ENCODE data around the gene NTRK3.

NTRK3 gene
- 0 reads per million in 3 donors for total RNA-seq

- Histone ChIP-seq H3K4me3 (ENCODE audit: insufficient read depth, low read depth, low read length, poor library complexity, severe bottlenecking) (peak within 1 kb of the TSS; percentile 37), H3K27ac (ENCODE audit: insufficient read depth, low read length, poor library complexity, severe bottlenecking) (no peak within 1 kb of the TSS), H3K9me3 (ENCODE audit: control insufficient read depth, low read length) (no peaks in the 10 kb centered on the region), H3K36me3 (ENCODE audit: control insufficient read depth, insufficient read depth, low read length) (no peaks in the 10 kb centered on the region), H3K4me1 (ENCODE audit: control insufficient read depth, insufficient read depth, low read length, poor library complexity, severe bottlenecking) (peaks cover 4% of the 10 kb centered on the region), H3K27me3 (replicated peaks; ENCODE audit: control insufficient read depth, insufficient read depth, low read length, poor library complexity, severe bottlenecking) (peaks cover 16% of the 10 kb centered on the region)
- DNase-seq, result no peak
Observed at GRCh38 chr15:88256279-88257230, at the start of gene NTRK3. Gene NTRK3, minus strand, starts transcription at chr15:88256739. Its CDS starts 586 bp downstream, at chr15:88256153.

DNA sequence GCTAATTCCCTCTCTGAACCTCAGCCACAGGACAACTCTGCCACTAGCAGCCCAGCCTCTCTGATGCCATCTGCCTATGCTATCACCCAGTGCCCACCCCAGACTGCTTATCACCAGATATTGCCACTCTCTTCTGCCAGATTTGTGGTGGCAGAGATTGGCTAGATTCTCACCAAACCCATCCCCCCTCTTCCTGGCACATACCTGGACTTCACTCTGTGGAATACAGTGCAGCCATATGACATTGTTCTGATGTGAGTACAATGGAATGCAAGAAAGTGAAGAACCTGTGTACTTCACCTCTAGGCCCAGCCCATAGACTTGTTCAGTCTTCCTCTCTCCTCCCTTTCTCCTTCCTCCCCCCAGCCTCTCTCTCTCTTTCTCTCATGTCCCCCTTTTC lies 46.9 kb upstream of the NTRK3 start:
- H3K4me1 ChIP-seq (ENCODE audit: control insufficient read depth, insufficient read depth, low read length, poor library complexity, severe bottlenecking), result no peaks in the 10 kb centered on the region
- no peaks in the 10 kb centered on the region for H3K9me3 ChIP-seq (ENCODE audit: control insufficient read depth, low read length)
- H3K27ac ChIP-seq (ENCODE audit: insufficient read depth, low read length, poor library complexity, severe bottlenecking), result no peak overlapping the region
- no peak for DNase-seq
- no peak overlapping the region for H3K4me3 ChIP-seq (ENCODE audit: insufficient read depth, low read depth, low read length, poor library complexity, severe bottlenecking)
- H3K36me3 ChIP-seq (ENCODE audit: control insufficient read depth, insufficient read depth, low read length), result no peaks in the 10 kb centered on the region
- no peaks in the 10 kb centered on the region for H3K27me3 ChIP-seq (replicated peaks; ENCODE audit: control insufficient read depth, insufficient read depth, low read length, poor library complexity, severe bottlenecking)

DNA sequence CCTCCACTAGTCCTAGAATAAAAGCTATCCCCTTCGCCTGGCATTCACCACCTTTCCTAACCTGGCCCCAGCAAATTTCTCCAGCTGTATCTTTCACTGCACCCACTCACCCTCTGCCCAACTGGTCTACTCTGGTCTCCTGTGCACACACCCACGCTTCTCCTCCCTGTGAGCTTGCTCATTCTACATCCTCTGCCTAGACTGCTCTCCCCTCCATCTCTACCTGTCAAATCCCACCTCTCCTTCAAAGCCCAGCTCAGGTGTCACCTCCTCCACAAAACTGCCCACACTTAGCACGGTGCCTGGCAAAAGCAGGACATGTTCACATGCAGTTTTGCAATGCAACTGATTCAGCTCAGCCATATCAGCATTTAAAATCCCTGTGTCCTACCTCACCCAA lies 45.8 kb upstream of the NTRK3 start:
- H3K4me1 ChIP-seq (ENCODE audit: control insufficient read depth, insufficient read depth, low read length, poor library complexity, severe bottlenecking), result no peaks in the 10 kb centered on the region
- H3K36me3 ChIP-seq (ENCODE audit: control insufficient read depth, insufficient read depth, low read length), result no peaks in the 10 kb centered on the region
- H3K4me3 ChIP-seq (ENCODE audit: insufficient read depth, low read depth, low read length, poor library complexity, severe bottlenecking), result no peak overlapping the region
- no peaks in the 10 kb centered on the region for H3K9me3 ChIP-seq (ENCODE audit: control insufficient read depth, low read length)
- no peaks in the 10 kb centered on the region for H3K27me3 ChIP-seq (replicated peaks; ENCODE audit: control insufficient read depth, insufficient read depth, low read length, poor library complexity, severe bottlenecking)
- DNase-seq, result no peak
- no peak overlapping the region for H3K27ac ChIP-seq (ENCODE audit: insufficient read depth, low read length, poor library complexity, severe bottlenecking)

GRCh38 chr15:88301311-88301710 lies 44.8 kb upstream of the NTRK3 start:
- H3K27me3 ChIP-seq (replicated peaks; ENCODE audit: control insufficient read depth, insufficient read depth, low read length, poor library complexity, severe bottlenecking), result no peaks in the 10 kb centered on the region
- H3K4me1 ChIP-seq (ENCODE audit: control insufficient read depth, insufficient read depth, low read length, poor library complexity, severe bottlenecking), result no peaks in the 10 kb centered on the region
- H3K36me3 ChIP-seq (ENCODE audit: control insufficient read depth, insufficient read depth, low read length), result no peaks in the 10 kb centered on the region
- DNase-seq, result no peak
- H3K4me3 ChIP-seq (ENCODE audit: insufficient read depth, low read depth, low read length, poor library complexity, severe bottlenecking), result no peak overlapping the region
- no peak overlapping the region for H3K27ac ChIP-seq (ENCODE audit: insufficient read depth, low read length, poor library complexity, severe bottlenecking)
- no peaks in the 10 kb centered on the region for H3K9me3 ChIP-seq (ENCODE audit: control insufficient read depth, low read length)

DNA sequence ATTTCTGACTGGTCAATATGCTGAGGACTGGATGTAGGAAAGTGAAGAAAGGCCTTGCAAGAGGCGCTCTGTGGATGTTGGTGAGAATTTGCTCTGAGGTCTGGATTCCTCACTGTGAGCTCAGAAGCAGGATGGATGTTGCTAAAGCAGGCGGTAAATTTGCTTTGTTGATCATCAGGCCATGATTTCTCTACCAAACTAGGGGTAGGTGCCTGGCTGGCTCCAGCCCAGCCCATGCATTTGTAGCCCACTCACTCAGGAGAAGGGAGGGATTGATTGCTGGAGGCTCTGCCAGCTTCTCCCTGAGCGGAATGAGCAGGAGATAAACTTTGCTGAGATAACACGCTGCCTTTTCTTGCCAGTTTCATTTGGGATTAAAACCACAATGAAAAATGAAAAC lies 44.3 kb upstream of the NTRK3 start:
- Histone ChIP-seq H3K4me1 (ENCODE audit: control insufficient read depth, insufficient read depth, low read length, poor library complexity, severe bottlenecking) (no peaks in the 10 kb centered on the region), H3K4me3 (ENCODE audit: insufficient read depth, low read depth, low read length, poor library complexity, severe bottlenecking) (no peak overlapping the region), H3K27me3 (replicated peaks; ENCODE audit: control insufficient read depth, insufficient read depth, low read length, poor library complexity, severe bottlenecking) (no peaks in the 10 kb centered on the region), H3K36me3 (ENCODE audit: control insufficient read depth, insufficient read depth, low read length) (no peaks in the 10 kb centered on the region), H3K27ac (ENCODE audit: insufficient read depth, low read length, poor library complexity, severe bottlenecking) (no peak overlapping the region), H3K9me3 (ENCODE audit: control insufficient read depth, low read length) (no peaks in the 10 kb centered on the region)
- no peak for DNase-seq

DNA sequence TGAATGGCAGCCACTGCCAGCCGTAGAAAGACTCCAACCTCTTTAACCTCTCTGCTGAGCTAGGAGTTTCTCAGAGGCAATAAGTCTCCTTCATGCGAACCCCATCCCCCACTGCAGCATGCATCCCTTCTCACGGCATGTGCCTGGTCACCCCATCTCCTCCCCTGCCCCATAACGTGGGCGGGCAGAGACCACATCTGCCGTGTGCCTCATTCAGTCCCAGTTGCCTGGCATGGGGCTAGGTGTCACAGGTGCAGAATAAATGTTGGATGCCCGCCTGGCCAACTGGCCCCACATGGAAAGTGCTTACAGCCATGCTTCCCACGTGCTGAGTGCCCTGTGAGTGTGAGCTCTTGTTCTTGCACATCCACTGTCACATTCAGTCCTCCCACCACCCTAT lies 43.5 kb upstream of the NTRK3 start:
- H3K27ac ChIP-seq (ENCODE audit: insufficient read depth, low read length, poor library complexity, severe bottlenecking), result no peak overlapping the region

DNA sequence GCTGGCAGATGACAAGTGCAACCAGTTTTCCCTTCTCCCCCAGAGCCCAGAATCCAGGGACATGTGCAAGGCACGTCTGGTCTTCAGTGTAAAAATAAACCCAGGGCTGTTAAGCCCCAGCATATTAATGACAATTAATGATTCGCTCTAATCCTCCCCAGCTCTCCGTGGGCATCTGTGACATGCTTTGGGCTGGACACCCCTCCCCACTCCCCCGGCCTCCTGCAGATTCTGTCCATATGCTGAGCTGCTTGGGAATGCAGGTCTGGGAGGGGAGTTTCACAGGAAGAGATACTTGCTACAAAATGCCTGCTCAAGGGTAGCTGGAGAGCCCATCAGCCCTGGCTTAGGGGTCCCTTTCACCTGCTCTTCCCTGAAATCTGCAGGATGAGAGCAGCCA lies 43.0 kb upstream of the NTRK3 start:
- no peaks in the 10 kb centered on the region for H3K27me3 ChIP-seq (replicated peaks; ENCODE audit: control insufficient read depth, insufficient read depth, low read length, poor library complexity, severe bottlenecking)
- no peak overlapping the region for H3K4me3 ChIP-seq (ENCODE audit: insufficient read depth, low read depth, low read length, poor library complexity, severe bottlenecking)
- H3K36me3 ChIP-seq (ENCODE audit: control insufficient read depth, insufficient read depth, low read length), result no peaks in the 10 kb centered on the region
- H3K27ac ChIP-seq (ENCODE audit: insufficient read depth, low read length, poor library complexity, severe bottlenecking), result no peak overlapping the region
- DNase-seq, result no peak
- no peaks in the 10 kb centered on the region for H3K4me1 ChIP-seq (ENCODE audit: control insufficient read depth, insufficient read depth, low read length, poor library complexity, severe bottlenecking)
- H3K9me3 ChIP-seq (ENCODE audit: control insufficient read depth, low read length), result no peaks in the 10 kb centered on the region

More for the DNA sequence above, 43.5 kb upstream of the NTRK3 start:
- H3K36me3 ChIP-seq (ENCODE audit: control insufficient read depth, insufficient read depth, low read length), result no peaks in the 10 kb centered on the region
- no peaks in the 10 kb centered on the region for H3K27me3 ChIP-seq (replicated peaks; ENCODE audit: control insufficient read depth, insufficient read depth, low read length, poor library complexity, severe bottlenecking)
- H3K4me3 ChIP-seq (ENCODE audit: insufficient read depth, low read depth, low read length, poor library complexity, severe bottlenecking), result no peak overlapping the region
- no peaks in the 10 kb centered on the region for H3K9me3 ChIP-seq (ENCODE audit: control insufficient read depth, low read length)
- DNase-seq, result no peak
- no peaks in the 10 kb centered on the region for H3K4me1 ChIP-seq (ENCODE audit: control insufficient read depth, insufficient read depth, low read length, poor library complexity, severe bottlenecking)

DNA sequence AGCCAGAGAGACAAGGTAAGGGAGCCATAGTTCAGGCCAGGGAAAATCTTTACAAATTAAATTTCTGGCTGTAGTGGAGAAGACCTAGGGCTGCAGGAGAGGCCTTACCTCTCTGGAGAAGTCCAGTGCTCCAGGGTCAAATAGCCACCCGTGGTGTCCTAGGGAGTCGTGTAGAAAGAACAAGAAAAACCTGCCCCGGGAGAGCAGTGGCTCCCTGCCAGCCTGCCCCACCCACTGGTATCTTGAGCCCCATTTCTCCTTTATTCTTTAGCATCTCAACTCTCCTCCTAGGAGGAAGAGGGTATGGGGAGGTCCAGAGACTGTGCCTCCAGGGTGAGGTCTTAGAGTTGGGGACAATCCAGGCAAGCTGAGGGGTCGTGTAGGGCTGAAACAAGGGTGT lies 32.1 kb upstream of the NTRK3 start:
- Histone ChIP-seq H3K9me3 (ENCODE audit: control insufficient read depth, low read length) (no peaks in the 10 kb centered on the region), H3K27me3 (replicated peaks; ENCODE audit: control insufficient read depth, insufficient read depth, low read length, poor library complexity, severe bottlenecking) (peaks cover 22% of the 10 kb centered on the region), H3K4me3 (ENCODE audit: insufficient read depth, low read depth, low read length, poor library complexity, severe bottlenecking) (no peak overlapping the region)

GRCh38 chr15:88288206-88288605 lies 31.7 kb upstream of the NTRK3 start:
- Histone ChIP-seq H3K27me3 (replicated peaks; ENCODE audit: control insufficient read depth, insufficient read depth, low read length, poor library complexity, severe bottlenecking) (peaks cover 22% of the 10 kb centered on the region), H3K9me3 (ENCODE audit: control insufficient read depth, low read length) (no peaks in the 10 kb centered on the region), H3K4me1 (ENCODE audit: control insufficient read depth, insufficient read depth, low read length, poor library complexity, severe bottlenecking) (no peaks in the 10 kb centered on the region), H3K4me3 (ENCODE audit: insufficient read depth, low read depth, low read length, poor library complexity, severe bottlenecking) (no peak overlapping the region), H3K27ac (ENCODE audit: insufficient read depth, low read length, poor library complexity, severe bottlenecking) (no peak overlapping the region), H3K36me3 (ENCODE audit: control insufficient read depth, insufficient read depth, low read length) (no peaks in the 10 kb centered on the region)
- DNase-seq, result no peak

More for the DNA sequence above, 32.1 kb upstream of the NTRK3 start:
- H3K4me1 ChIP-seq (ENCODE audit: control insufficient read depth, insufficient read depth, low read length, poor library complexity, severe bottlenecking), result no peaks in the 10 kb centered on the region
- H3K27ac ChIP-seq (ENCODE audit: insufficient read depth, low read length, poor library complexity, severe bottlenecking), result no peak overlapping the region
- no peak for DNase-seq
- H3K36me3 ChIP-seq (ENCODE audit: control insufficient read depth, insufficient read depth, low read length), result no peaks in the 10 kb centered on the region

DNA sequence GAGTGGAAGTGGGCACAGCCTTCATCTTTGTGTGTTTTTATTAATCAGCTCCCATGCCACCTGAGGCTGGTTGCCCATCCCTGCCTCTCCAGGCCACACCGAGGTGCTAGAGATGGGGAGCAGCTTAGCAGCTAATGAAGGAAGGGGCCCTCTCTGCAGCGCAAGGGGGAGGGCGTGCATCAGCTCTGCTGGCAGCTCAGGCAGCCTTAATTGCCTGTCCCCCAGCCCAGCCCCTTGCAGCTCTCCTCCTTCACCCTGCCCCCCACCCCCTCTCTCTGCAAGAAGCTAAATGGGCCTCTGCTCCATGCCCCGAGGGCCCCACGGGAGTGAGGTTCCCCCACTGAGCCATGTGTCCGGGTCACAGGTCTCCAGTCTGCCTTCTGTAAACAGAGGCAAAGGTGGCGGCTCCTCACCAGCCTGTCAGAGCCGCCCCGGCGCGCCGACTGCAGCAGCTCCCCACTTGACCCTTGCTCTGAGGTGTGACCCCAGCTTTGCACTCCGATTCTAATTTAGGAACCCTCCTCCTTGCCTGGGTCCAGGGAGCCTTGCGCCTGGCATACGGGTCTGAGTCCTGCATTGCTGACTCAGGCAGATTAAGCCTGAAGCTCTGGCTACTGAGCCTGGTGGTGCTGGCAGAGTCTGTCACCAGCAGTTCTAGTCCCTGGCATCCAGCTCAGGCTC lies 27.9 kb upstream of the NTRK3 start:
- peaks cover 22% of the 10 kb centered on the region for H3K27me3 ChIP-seq (replicated peaks; ENCODE audit: control insufficient read depth, insufficient read depth, low read length, poor library complexity, severe bottlenecking)
- H3K36me3 ChIP-seq (ENCODE audit: control insufficient read depth, insufficient read depth, low read length), result no peaks in the 10 kb centered on the region
- H3K4me1 ChIP-seq (ENCODE audit: control insufficient read depth, insufficient read depth, low read length, poor library complexity, severe bottlenecking), result no peaks in the 10 kb centered on the region
- no peak for DNase-seq
- H3K27ac ChIP-seq (ENCODE audit: insufficient read depth, low read length, poor library complexity, severe bottlenecking), result no peak overlapping the region
- H3K4me3 ChIP-seq (ENCODE audit: insufficient read depth, low read depth, low read length, poor library complexity, severe bottlenecking), result no peak overlapping the region
- H3K9me3 ChIP-seq (ENCODE audit: control insufficient read depth, low read length), result no peaks in the 10 kb centered on the region
